ENCODE measurements around the gene HTR3B. TPM values are rescaled to one million over a fixed set of nuclear protein-coding genes. Genes with fewer than 3 reads are reported as not detected.
A peak's percentile ranks its signal among the peaks of the same experiment; 100 is the strongest.

HTR3B gene
- total RNA-seq, 6 donors from 2014 or later = not detected

DNA sequence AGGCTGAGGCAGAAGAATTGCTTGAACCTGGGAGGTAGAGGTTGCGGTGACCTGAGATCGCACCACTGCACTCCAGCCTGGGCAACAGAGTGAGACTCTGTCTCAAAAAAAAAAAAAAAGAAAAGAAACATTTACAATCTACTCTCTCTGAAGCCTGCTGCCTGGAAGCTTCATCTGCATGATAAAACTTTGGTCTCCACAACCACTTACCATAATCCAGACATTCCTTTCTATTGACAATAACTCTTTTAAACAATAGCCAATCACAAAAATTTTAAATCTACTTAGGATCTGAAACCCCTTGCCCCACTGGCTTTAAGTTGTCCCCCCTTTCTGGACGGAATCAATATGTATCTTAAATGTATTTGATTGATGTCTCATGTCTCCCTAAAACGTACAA lies 45.3 kb downstream of the HTR3B start:
- 71 to 75% methylated on average over 4 of the region's 4 CpGs for WGBS, 2 donors

DNA sequence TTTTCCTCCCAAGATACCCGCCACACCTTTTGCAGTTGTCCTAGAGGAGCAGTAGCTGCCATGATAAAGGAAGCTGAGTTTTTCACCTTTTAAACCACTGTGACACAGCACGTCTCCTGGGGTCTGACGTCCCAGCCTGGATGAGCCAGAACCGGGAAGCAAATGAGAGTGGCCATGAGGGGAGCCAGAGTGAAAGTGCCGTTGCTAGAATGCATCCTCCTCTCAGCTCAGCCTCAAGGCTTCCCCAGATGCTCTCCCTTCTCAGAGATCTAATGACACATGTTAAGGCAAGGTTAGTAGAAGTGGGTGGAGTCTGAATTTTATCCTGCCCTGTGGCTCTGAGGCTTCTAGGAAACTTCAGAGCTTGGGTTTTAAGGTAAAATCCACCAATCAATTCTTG lies 46.9 kb downstream of the HTR3B start:
- no peak for ATAC-seq (ENCODE audit: low FRiP score in 2 of 2)
- no peak overlapping the region for H3K27ac ChIP-seq
- H3K36me3 ChIP-seq = no peaks in the 10 kb centered on the region
- no peak for DNase-seq
- H3K9me3 ChIP-seq = no peaks in the 10 kb centered on the region
- 39 to 49% methylated on average over 3 to 5 of the region's 5 CpGs for WGBS, 2 donors
- no peaks in the 10 kb centered on the region for H3K27me3 ChIP-seq
- no peak for TF ChIP-seq EP300 (IDR thresholded peaks at IDR 0.05)
- no peak for TF ChIP-seq POLR2AphosphoS5 (IDR thresholded peaks at IDR 0.05)
- TF ChIP-seq, protein P1, sequence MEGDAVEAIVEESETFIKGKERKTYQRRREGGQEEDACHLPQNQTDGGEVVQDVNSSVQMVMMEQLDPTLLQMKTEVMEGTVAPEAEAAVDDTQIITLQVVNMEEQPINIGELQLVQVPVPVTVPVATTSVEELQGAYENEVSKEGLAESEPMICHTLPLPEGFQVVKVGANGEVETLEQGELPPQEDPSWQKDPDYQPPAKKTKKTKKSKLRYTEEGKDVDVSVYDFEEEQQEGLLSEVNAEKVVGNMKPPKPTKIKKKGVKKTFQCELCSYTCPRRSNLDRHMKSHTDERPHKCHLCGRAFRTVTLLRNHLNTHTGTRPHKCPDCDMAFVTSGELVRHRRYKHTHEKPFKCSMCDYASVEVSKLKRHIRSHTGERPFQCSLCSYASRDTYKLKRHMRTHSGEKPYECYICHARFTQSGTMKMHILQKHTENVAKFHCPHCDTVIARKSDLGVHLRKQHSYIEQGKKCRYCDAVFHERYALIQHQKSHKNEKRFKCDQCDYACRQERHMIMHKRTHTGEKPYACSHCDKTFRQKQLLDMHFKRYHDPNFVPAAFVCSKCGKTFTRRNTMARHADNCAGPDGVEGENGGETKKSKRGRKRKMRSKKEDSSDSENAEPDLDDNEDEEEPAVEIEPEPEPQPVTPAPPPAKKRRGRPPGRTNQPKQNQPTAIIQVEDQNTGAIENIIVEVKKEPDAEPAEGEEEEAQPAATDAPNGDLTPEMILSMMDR (IDR thresholded peaks at IDR 0.05) = no peak
- no peak for TF ChIP-seq POLR2A (IDR thresholded peaks at IDR 0.05)
- no peaks in the 10 kb centered on the region for H3K4me1 ChIP-seq
- H3K4me3 ChIP-seq = no peak overlapping the region

More for the DNA sequence above, 45.3 kb downstream of the HTR3B start:
- TF ChIP-seq POLR2A (IDR thresholded peaks at IDR 0.05) = no peak
- TF ChIP-seq, protein P1 (IDR thresholded peaks at IDR 0.05) = no peak
- TF ChIP-seq EP300 (IDR thresholded peaks at IDR 0.05) = no peak
- no peak for TF ChIP-seq POLR2AphosphoS5 (IDR thresholded peaks at IDR 0.05)
- H3K36me3 ChIP-seq = no peaks in the 10 kb centered on the region
- H3K9me3 ChIP-seq = no peaks in the 10 kb centered on the region
- H3K27ac ChIP-seq = no peak overlapping the region
- no peaks in the 10 kb centered on the region for H3K27me3 ChIP-seq
- ATAC-seq (ENCODE audit: low FRiP score in 2 of 2) (no peak), DNase-seq (no peak)
- H3K4me1 ChIP-seq = no peaks in the 10 kb centered on the region
- no peak overlapping the region for H3K4me3 ChIP-seq

DNA sequence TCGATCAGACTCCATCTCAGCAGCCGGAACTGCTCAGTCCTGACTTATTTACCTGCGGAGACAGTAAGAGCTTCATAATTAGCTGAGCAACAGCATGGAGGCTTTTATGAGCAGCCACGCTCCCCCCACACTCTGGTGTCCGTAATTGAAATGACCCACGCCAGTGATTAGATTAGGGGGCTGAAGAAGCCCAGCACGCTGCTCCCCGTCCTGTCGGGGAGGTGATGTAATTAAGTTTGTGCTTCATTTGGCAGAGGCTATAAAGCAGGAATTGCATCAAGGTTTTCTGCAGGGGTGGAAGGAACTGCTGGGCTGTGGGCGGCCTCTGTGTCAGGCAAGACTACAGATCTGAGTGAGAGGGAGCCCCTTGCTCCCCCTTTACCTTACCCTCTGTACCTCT lies 47.5 kb downstream of the HTR3B start:
- Histone ChIP-seq H3K4me1 (no peaks in the 10 kb centered on the region), H3K27me3 (no peaks in the 10 kb centered on the region), H3K27ac (no peak overlapping the region), H3K9me3 (no peaks in the 10 kb centered on the region), H3K4me3 (no peak overlapping the region), H3K36me3 (no peaks in the 10 kb centered on the region)
- DNase-seq (no peak), ATAC-seq (ENCODE audit: low FRiP score in 2 of 2) (no peak)
- TF ChIP-seq POLR2A (IDR thresholded peaks at IDR 0.05) = no peak
- TF ChIP-seq, protein P1 (IDR thresholded peaks at IDR 0.05) = no peak
- TF ChIP-seq POLR2AphosphoS5 (IDR thresholded peaks at IDR 0.05) = no peak
- no peak for TF ChIP-seq EP300 (IDR thresholded peaks at IDR 0.05)
- 72 to 88% methylated on average over 2 to 10 of the region's 10 CpGs for WGBS, 2 donors

DNA sequence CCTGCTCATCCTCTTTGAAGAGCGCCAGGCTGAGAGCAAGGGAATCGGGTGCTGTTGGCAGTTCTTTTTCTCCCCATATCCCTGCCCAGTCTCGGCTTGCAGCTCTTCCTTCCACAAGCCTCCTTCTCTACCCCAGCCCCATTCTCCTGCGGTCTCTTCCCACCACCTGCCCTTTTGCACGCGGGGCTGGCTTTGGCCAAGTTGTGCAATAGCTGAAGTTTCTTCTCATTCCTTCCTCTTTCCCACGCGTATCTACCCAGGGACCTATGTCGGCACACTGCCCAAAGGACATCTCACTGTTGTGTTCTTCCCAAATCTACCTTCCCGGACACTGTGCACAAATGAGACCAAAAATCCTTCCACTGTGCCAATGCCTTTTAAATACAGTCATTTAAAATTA lies 48.0 kb downstream of the HTR3B start:
- Histone ChIP-seq H3K27me3 (no peaks in the 10 kb centered on the region), H3K27ac (no peak overlapping the region), H3K9me3 (no peaks in the 10 kb centered on the region), H3K36me3 (no peaks in the 10 kb centered on the region), H3K4me3 (no peak overlapping the region), H3K4me1 (no peaks in the 10 kb centered on the region)
- TF ChIP-seq POLR2AphosphoS5 (IDR thresholded peaks at IDR 0.05) (no peak), EP300 (IDR thresholded peaks at IDR 0.05) (no peak)
- DNase-seq (peak in 1 of 2 donors; percentile 48), ATAC-seq (ENCODE audit: low FRiP score in 2 of 2) (peak in 1 of 2 donors; percentile 61)
- WGBS, 2 donors = 55 to 63% methylated on average over 10 of the region's 10 CpGs

DNA sequence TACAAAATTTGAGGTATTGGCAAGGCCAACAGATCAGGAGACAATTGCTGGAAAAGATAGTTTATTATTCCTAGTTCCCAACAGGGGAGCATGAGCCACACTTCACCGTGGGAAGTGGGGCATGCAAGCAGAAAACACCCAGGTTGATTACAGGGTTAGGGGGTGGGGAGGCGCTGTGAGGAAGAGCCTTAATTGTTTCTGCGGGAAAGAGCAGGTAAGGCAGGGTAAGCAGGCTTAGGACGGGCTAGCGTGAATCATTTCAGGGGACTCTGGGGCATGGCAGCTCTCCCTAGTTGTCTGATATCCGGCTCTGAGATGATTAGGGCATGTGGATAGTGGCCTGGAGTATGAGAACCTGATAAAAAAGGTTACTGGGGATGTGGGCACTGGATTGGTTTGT lies 49.6 kb downstream of the HTR3B start:
- no peaks in the 10 kb centered on the region for H3K36me3 ChIP-seq
- no peaks in the 10 kb centered on the region for H3K4me1 ChIP-seq
- TF ChIP-seq, protein P1 (IDR thresholded peaks at IDR 0.05) = no peak
- TF ChIP-seq EP300 (IDR thresholded peaks at IDR 0.05) = no peak
- no peak for TF ChIP-seq POLR2AphosphoS5 (IDR thresholded peaks at IDR 0.05)
- no peak for TF ChIP-seq POLR2A (IDR thresholded peaks at IDR 0.05)
- H3K27ac ChIP-seq = no peak overlapping the region
- ATAC-seq (ENCODE audit: low FRiP score in 2 of 2) = no peak
- H3K4me3 ChIP-seq = no peak overlapping the region
- no peaks in the 10 kb centered on the region for H3K9me3 ChIP-seq
- WGBS, 2 donors = 53 to 67% methylated on average over 6 of the region's 6 CpGs
- no peak for DNase-seq
- no peaks in the 10 kb centered on the region for H3K27me3 ChIP-seq

All from upper lobe of left lung (tissue), 6 donors.